K562 (cell line): ENCODE data around the gene CFDP1. TPM values are rescaled to one million over a fixed set of nuclear protein-coding genes. Genes with fewer than 3 reads are reported as not detected.

Experiments used
- ATAC-seq: fragments of 200-7000 bp; cut with Tn5 transposase; 3 replicates; pipeline ENCODE4 v1.9.1; 2020; ENCODE audit warnings: moderate library complexity
- BruUV-seq: library from RNA; stranded (reverse); fragments of 400-500 nt; replicated peaks from 2 replicates; lab custom pipeline; 2021; lab: Mats Ljungman, UMichigan
- CTCF ChIA-PET: fragments of 300-600 bp; formaldehyde crosslinking; extraction: SDS; loops from one replicate; lab custom pipeline; 2021; ENCODE audit warnings: low intra/inter-chr PET ratio; lab: Yijun Ruan, JAX
- POLR2A ChIA-PET: fragments of 300-600, 350-650 bp; sonication (Branson Sonifier 250); formaldehyde crosslinking; extraction: SDS; loops from one replicate; lab custom pipeline; 2021; ENCODE audit warnings: antibody characterized with exemption, inconsistent platforms; lab: Yijun Ruan, JAX
- DNase-seq, 4 experiments: peaks; one replicate each; pipeline versions ENCODE4 v3.0.0 to v3.0.0-alpha.2; 2011 to 2018; ENCODE audit warnings: low spot score in 3 of 4, mixed read lengths in 3 of 4; ENCODE audit errors: extremely low read depth in 1 of 4
- FAIRE-seq: peaks from 2 replicates; lab custom pipeline; 2011; peaks lifted over from hg19 to GRCh38; lab: Jason Lieb, UNC
- H2AFZ ChIP-seq: 2 replicates; pipeline ENCODE4 v1.6.0; 2011; ENCODE audit warnings: low read depth, low read length, control low read depth, inconsistent platforms
- H3K27ac ChIP-seq: fragments of 200-600 bp; 3 replicates; pipeline ENCODE4 v1.8.0; 2011; ENCODE audit warnings: low read depth, mild to moderate bottlenecking, control low read depth, inconsistent platforms, low read length, moderate library complexity, mixed read lengths; ENCODE audit errors: extremely low read depth
- H3K27me3 ChIP-seq, 2 experiments: fragments of 300-600 bp in 1 of 2; 2 replicates in 1 of 2; 3 replicates in 1 of 2; pipeline versions ENCODE4 v1.6.0 to v1.8.0; 2011; ENCODE audit warnings: inconsistent platforms in 2 of 2, low read length in 2 of 2, mild to moderate bottlenecking in 1 of 2, mixed read lengths in 1 of 2, moderate library complexity in 1 of 2; ENCODE audit not compliant: control insufficient read depth in 2 of 2, insufficient read depth in 2 of 2
- H3K36me3 ChIP-seq: fragments of 300-600 bp; 3 replicates; pipeline ENCODE4 v1.8.0; 2011; ENCODE audit warnings: mild to moderate bottlenecking, low read length, inconsistent platforms; ENCODE audit not compliant: control insufficient read depth, insufficient read depth
- H3K4me1 ChIP-seq, 2 experiments: fragments of 200-600 bp in 1 of 2; replicated peaks in 1 of 2; 2 replicates in 1 of 2; 3 replicates in 1 of 2; pipeline versions ENCODE4 v1.5.1 to v1.8.0; 2011; ENCODE audit warnings: inconsistent platforms in 2 of 2, low read length in 2 of 2, mild to moderate bottlenecking in 1 of 2, mixed read lengths in 1 of 2, moderate library complexity in 1 of 2; ENCODE audit not compliant: control insufficient read depth in 2 of 2, insufficient read depth in 2 of 2
- H3K4me2 ChIP-seq: 2 replicates; pipeline ENCODE4 v1.6.1; 2011; ENCODE audit warnings: low read length, control low read depth, inconsistent platforms, mixed read lengths; ENCODE audit not compliant: insufficient read depth
- H3K4me3 ChIP-seq: fragments of 200-600 bp; sonication (generic), shearing (Covaris generic); 2 replicates; pipeline ENCODE4 v1.5.1; 2016; ENCODE audit warnings: control low read depth, inconsistent platforms
- H3K79me2 ChIP-seq: fragments of 200-600 bp; 3 replicates; pipeline ENCODE4 v1.8.0; 2011; ENCODE audit warnings: low read length, inconsistent platforms; ENCODE audit not compliant: control insufficient read depth, insufficient read depth
- H3K9ac ChIP-seq, 2 experiments: 2 replicates each; pipeline versions ENCODE4 v1.6.0 to v1.6.1; 2011; ENCODE audit warnings: low read depth in 2 of 2, low read length in 2 of 2, control low read depth in 1 of 2, inconsistent platforms in 1 of 2, mild to moderate bottlenecking in 1 of 2, mixed read lengths in 1 of 2; ENCODE audit not compliant: insufficient read depth in 1 of 2
- H3K9me1 ChIP-seq: one replicate; pipeline ENCODE4 v1.6.0; 2011; ENCODE audit warnings: inconsistent platforms, mild to moderate bottlenecking, low read length, moderate library complexity; ENCODE audit not compliant: control insufficient read depth, insufficient read depth
- H3K9me3 ChIP-seq: replicated peaks from 2 replicates; pipeline ENCODE4 v1.5.1; 2011; ENCODE audit warnings: low read depth, low read length, inconsistent platforms; ENCODE audit not compliant: control insufficient read depth, insufficient read depth
- H4K20me1 ChIP-seq: replicated peaks from 2 replicates; pipeline ENCODE4 v1.6.1; 2011; ENCODE audit warnings: low read length, inconsistent platforms, mixed read lengths; ENCODE audit not compliant: control insufficient read depth, insufficient read depth
- MYC ChIP-seq, 2 experiments: fragments of 250-450 bp in 1 of 2; sonication (Bioruptor Pico) in 1 of 2; IDR thresholded peaks; 2 replicates each; pipeline versions ENCODE4 v1.5.1 to v1.6.1; 2012 to 2021; ENCODE audit warnings: low read depth in 2 of 2, borderline replicate concordance in 1 of 2, improper control_type of control experiment in 1 of 2, low read length in 1 of 2, mild to moderate bottlenecking in 1 of 2, moderate library complexity in 1 of 2
- NBN ChIP-seq: fragments of 450-650 bp; IDR thresholded peaks from 2 replicates; pipeline ENCODE4 v1.6.1; 2016; ENCODE audit warnings: low read depth, mild to moderate bottlenecking
- RBM15 ChIP-seq: fragments of 200-400 bp; formaldehyde crosslinking; IDR thresholded peaks from 2 replicates; pipeline ENCODE4 v1.6.1; 2018; ENCODE audit warnings: mild to moderate bottlenecking, low read length, moderate library complexity; ENCODE audit not compliant: insufficient read depth
- SMARCE1 ChIP-seq: fragments of 450-650 bp; IDR thresholded peaks from 2 replicates; pipeline ENCODE4 v1.7.1; 2016; ENCODE audit warnings: mild to moderate bottlenecking
- ZNF384 ChIP-seq: IDR thresholded peaks from 2 replicates; pipeline ENCODE4 v1.6.1; 2012; ENCODE audit warnings: low read depth, low read length, improper control_type of control experiment
- ZNF75A ChIP-seq: fragments of 450-650 bp; formaldehyde crosslinking; IDR thresholded peaks from 2 replicates; pipeline ENCODE4 v1.4.0; 2020; ENCODE audit warnings: mild to moderate bottlenecking
- WGBS: fragments of 100-300 bp; shearing (Covaris generic); methylation state at CpG from one replicate; pipeline ENCODE4 v1.1.6; 2016; ENCODE audit warnings: low coverage, mixed read lengths; ENCODE audit not compliant: insufficient coverage; ENCODE audit errors: missing lambda C conversion rate; 5-methylcytosine and 5-hydroxymethylcytosine counted together
- in situ Hi-C: fragments of 300-500 bp; cut with MboI; formaldehyde crosslinking; loops from 4 replicates; pipeline ENCODE4 v1.15.0; 2018; ENCODE audit warnings: inconsistent platforms, mixed read lengths
- intact Hi-C: fragments of 100-400 bp; cut with micrococcal nuclease; formaldehyde crosslinking; loops from 2 replicates; pipeline ENCODE4 v1.14.2; 2022
- polyA plus RNA-seq, 8 experiments: library from polyadenylated mRNA; depleted of rRNA in 4 of 8; stranded (reverse) in 5 of 8; unstranded in 3 of 8; fragments of >200 nt; fragmentation: Nextera tagmentation in 2 of 8; fragmentation: Illumina TruSeq in 1 of 8; extraction: Ambion mirVana in 2 of 8; extraction: Trizol in 1 of 8; gene quantifications; 2 replicates each; pipeline versions ENCODE4 v1.2.1 to v1.2.3, GENCODE V29; 2011 to 2014; ENCODE audit warnings: inconsistent platforms in 1 of 8, missing spikeins in 1 of 8
- total RNA-seq, 7 experiments: library from RNA; depleted of rRNA in 6 of 7; stranded (reverse); fragments of >200 nt in 6 of 7; fragmentation: Illumina TruSeq in 2 of 7; extraction: Trizol in 2 of 7; gene quantifications; 2 replicates each; pipeline versions ENCODE4 v1.2.1 to v1.2.3, GENCODE V29; 2011 to 2021; ENCODE audit warnings: low replicate concordance in 1 of 7
- TF ChIP-seq, protein P1 (sequence below): fragments of 200-800 bp; sonication (Bioruptor generic); IDR thresholded peaks from 2 replicates; pipeline ENCODE4 v1.6.1; 2016; ENCODE audit warnings: missing genetic modification characterization, missing compliant biosample characterization

Gene CFDP1
- total and polyA plus RNA-seq, 9 of the 15 experiments (the other 6 are each of a cell fraction or from before 2014, with no cell fraction given): 31.5 to 78.4 (median 61.7) TPM

DNA sequence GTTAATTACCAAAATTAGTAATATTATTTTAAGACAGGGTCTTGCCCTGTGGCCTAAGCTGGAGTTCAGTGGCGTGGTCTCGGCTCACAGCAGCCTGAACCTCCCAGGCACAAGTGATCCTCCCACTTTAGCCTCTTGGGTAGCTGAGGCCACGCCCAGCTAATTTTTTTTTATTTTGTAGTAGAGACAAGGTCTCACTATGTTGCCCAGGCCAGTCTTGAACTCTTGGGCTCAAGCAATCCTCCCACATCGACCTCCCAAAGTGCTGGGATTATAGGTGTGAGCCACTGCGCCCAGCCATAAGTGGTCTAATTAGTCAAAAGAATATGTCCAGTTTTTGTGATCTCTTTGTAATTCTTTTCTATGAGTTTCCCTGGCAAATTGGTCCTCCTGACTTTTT lies 12.0 kb upstream of the CFDP1 start:
- WGBS: 36% methylated on average over 5 of the region's 5 CpGs

DNA sequence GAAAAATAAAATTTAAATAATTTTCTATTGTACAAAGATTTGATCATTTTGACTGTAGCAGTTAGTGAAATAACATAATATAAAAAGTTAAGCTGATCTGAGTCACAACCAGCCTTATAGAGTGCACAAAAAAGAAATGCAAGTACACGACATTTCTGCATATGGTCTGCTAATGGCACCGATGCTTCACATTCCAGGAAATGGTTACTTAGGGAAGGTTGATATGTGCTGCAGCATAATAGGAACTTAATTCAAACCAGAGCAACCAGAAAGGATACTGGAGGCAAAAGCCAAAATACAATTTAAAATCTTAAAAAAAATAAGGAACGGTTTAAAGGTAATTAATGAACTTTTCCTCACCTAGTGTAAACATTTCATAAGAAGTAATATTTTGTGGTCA lies 10.0 kb upstream of the CFDP1 start:
- no peak overlapping the region for H3K4me3 ChIP-seq
- no peaks in the 10 kb centered on the region for H3K27me3 ChIP-seq
- H3K27ac ChIP-seq: no peak overlapping the region
- H3K9me3 ChIP-seq: 0 out of 2 replicates have a peak, but pooled peaks cover 3% of the 10 kb centered on the region
- H2AFZ ChIP-seq: no peak overlapping the region
- no peak overlapping the region for H3K4me2 ChIP-seq
- no peaks in the 10 kb centered on the region for H3K9me1 ChIP-seq
- BruUV-seq: no TSS peak
- H3K9ac ChIP-seq: no peak overlapping the region
- H3K79me2 ChIP-seq: no peaks in the 10 kb centered on the region
- intact Hi-C loops: no loop called here
- POLR2A ChIA-PET: interaction anchor here (0.7 to 2.3 kb wide), 2 partner anchors 10 to 141 kb away, joined by 3 to 9 read pairs; partner anchors contain the start of gene CFDP1
- ATAC-seq (no peak), DNase-seq (no peak), FAIRE-seq (no peak)
- H3K4me1 ChIP-seq: no peaks in the 10 kb centered on the region; a peak in 2 of 5 replicates
- no peaks in the 10 kb centered on the region for H4K20me1 ChIP-seq
- in situ Hi-C loops: no loop called here
- CTCF ChIA-PET: no interaction called here
- 93% methylated on average over 3 of the region's 3 CpGs for WGBS
- peaks cover 4% of the 10 kb centered on the region; the same call in 2 of the 3 replicates for H3K36me3 ChIP-seq
- TF ChIP-seq NBN (no peak), SMARCE1 (no peak), RBM15 (no peak)
- TF ChIP-seq, protein P1, sequence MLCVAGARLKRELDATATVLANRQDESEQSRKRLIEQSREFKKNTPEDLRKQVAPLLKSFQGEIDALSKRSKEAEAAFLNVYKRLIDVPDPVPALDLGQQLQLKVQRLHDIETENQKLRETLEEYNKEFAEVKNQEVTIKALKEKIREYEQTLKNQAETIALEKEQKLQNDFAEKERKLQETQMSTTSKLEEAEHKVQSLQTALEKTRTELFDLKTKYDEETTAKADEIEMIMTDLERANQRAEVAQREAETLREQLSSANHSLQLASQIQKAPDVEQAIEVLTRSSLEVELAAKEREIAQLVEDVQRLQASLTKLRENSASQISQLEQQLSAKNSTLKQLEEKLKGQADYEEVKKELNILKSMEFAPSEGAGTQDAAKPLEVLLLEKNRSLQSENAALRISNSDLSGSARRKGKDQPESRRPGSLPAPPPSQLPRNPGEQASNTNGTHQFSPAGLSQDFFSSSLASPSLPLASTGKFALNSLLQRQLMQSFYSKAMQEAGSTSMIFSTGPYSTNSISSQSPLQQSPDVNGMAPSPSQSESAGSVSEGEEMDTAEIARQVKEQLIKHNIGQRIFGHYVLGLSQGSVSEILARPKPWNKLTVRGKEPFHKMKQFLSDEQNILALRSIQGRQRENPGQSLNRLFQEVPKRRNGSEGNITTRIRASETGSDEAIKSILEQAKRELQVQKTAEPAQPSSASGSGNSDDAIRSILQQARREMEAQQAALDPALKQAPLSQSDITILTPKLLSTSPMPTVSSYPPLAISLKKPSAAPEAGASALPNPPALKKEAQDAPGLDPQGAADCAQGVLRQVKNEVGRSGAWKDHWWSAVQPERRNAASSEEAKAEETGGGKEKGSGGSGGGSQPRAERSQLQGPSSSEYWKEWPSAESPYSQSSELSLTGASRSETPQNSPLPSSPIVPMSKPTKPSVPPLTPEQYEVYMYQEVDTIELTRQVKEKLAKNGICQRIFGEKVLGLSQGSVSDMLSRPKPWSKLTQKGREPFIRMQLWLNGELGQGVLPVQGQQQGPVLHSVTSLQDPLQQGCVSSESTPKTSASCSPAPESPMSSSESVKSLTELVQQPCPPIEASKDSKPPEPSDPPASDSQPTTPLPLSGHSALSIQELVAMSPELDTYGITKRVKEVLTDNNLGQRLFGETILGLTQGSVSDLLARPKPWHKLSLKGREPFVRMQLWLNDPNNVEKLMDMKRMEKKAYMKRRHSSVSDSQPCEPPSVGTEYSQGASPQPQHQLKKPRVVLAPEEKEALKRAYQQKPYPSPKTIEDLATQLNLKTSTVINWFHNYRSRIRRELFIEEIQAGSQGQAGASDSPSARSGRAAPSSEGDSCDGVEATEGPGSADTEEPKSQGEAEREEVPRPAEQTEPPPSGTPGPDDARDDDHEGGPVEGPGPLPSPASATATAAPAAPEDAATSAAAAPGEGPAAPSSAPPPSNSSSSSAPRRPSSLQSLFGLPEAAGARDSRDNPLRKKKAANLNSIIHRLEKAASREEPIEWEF (CRISPR knock-in tag): no peak

More for the DNA sequence above, 12.0 kb upstream of the CFDP1 start:
- no TSS peak for BruUV-seq
- H3K4me2 ChIP-seq: no peak overlapping the region
- no peaks in the 10 kb centered on the region for H4K20me1 ChIP-seq
- 0 out of 2 replicates have a peak, but pooled peaks cover 3% of the 10 kb centered on the region for H3K9me3 ChIP-seq
- no peaks in the 10 kb centered on the region for H3K79me2 ChIP-seq
- POLR2A ChIA-PET: interaction anchor here (0.9 to 2.9 kb wide), 5 partner anchors 8 to 18 kb away, joined by 3 to 19 read pairs (median 5); partner anchors contain the start of gene CFDP1
- in situ Hi-C loops: no loop called here
- ATAC-seq: peak; percentile 92
- no peaks in the 10 kb centered on the region for H3K9me1 ChIP-seq
- peak in 1 of 4 experiments; percentile 45 for DNase-seq
- H3K27ac ChIP-seq: no peak overlapping the region
- intact Hi-C loops: no loop called here
- peak; percentile 60 for FAIRE-seq
- no peaks in the 10 kb centered on the region for H3K27me3 ChIP-seq
- no peak for TF ChIP-seq ZNF75A (CRISPR knock-in tag)
- no peak for TF ChIP-seq MYC (IDR thresholded peaks at IDR 0.05; ENCODE audit: low read depth, low read length)
- TF ChIP-seq MYC (CRISPR knock-in tag; IDR thresholded peaks at IDR 0.05; ENCODE audit: borderline replicate concordance, low read depth): no peak
- TF ChIP-seq ZNF384: peak; percentile 68
- H2AFZ ChIP-seq: no peak overlapping the region
- no peaks in the 10 kb centered on the region; a peak in 2 of 5 replicates for H3K4me1 ChIP-seq
- no peak overlapping the region for H3K9ac ChIP-seq
- no peak overlapping the region for H3K4me3 ChIP-seq
- CTCF ChIA-PET: no interaction called here
- H3K36me3 ChIP-seq: peaks cover 17% of the 10 kb centered on the region; the same call in 2 of the 3 replicates
